ENCODE data around the gene NEB.
"Not testable (repeated sequence)": the region's sequence is repeated elsewhere in the genome, so short reads cannot be mapped to it uniquely, and the experiment has no call there.

Gene NEB

GRCh38 chr2:151757861-151758260 lies 23.6 kb upstream of the NEB start:
- DNase-seq: no peak

GRCh38 chr2:151756820-151757219 lies 22.5 kb upstream of the NEB start:
- DNase-seq: no peak

DNA sequence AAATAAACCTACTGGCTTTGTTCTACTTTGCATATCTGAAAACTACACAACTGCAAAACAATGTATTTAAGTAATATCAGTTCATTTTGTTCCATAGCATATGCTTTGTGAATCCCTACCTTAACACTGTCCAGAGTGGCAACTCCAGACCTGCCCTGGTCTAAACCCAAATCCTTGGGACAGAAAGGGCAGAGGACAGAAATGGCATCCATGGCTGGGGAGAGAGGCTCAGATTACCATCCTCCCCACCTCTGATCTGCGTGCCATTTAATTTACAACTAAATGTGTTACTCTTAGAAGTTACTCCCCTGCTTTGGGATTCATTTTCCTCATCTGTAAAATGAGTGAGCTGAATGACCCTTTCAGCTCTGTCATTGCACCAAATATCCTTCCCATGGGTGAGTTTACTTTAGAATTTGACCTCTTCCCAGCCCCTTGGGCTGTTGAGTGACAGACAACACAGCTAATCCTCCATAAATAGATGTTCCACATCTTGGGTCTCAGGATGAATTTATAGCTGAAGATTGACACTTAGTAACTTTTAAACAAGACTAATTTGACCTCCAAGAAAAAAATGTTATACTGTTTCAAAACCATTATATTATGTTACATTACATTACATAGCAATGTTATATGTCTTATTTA lies 20.1 kb upstream of the NEB start:
- DNase-seq: no peak

DNA sequence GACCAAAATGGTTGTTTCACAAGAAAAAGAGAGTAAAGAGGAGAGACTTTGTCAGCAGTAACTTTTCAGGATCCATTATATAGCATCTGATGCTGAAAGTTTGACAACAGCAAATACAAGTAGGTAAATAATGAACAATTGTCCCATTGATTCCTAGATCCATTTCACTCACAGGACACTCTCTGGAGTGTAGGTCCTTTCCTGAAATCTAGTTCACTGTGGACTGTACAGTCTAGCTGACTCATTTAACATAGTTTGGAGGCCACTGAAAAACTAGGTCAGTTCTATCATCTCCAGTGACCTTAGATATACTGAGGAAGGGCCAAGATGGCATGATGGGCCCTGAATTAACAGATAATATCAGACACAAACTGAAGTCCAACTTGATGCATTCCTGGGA lies 19.3 kb upstream of the NEB start:
- no peak for DNase-seq

DNA sequence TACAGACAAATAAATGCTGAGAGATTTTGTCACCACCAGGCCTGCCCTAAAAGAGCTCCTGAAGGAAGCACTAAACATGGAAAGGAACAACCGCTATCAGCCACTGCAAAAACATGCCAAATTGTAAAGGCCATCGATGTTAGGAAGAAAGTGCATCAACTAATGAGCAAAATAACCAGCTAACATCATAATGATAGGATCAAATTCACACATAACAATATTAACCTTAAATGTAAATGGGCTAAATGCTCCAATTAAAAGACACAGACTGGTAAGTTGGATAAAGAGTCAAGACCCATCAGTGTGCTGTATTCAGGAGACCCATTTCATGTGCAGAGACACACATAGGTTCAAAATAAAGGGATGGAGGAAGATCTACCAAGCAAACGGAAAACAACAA lies 11.0 kb upstream of the NEB start:
- DNase-seq: not testable (repeated sequence)

DNA sequence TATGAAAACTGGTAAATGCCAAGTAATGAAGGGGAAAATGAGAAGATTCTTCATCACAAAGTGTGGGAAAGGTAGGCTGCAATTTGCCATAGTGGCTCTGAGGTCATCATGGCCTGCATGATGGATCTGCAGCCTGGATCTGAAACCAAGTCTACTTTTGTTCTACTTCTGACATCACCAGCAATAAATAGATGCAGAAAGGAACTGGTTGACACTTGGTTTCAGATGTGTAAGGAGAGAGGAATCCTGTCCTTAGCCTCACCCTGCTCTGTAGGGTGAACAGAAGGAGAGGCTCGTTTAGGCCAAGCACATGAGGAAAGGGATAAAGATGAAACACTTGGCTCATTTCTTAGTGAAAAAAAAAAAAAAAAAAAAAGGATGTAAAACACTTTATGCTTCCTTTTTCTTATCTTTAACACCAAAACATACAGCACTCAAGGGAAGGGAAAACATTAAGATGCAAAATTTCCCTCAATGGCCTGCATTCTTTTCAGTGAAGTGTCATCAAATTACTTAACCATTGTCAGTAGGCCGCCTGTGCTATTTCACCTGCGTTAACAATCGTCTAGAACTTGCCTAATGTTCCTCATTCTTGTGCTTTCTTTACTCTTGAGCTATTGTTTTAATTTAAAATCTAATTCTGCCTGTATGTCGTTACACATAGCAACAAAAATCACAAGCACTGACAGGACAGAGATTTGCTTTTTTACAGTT lies 3.9 kb downstream of the NEB start:
- no peak for DNase-seq

DNA sequence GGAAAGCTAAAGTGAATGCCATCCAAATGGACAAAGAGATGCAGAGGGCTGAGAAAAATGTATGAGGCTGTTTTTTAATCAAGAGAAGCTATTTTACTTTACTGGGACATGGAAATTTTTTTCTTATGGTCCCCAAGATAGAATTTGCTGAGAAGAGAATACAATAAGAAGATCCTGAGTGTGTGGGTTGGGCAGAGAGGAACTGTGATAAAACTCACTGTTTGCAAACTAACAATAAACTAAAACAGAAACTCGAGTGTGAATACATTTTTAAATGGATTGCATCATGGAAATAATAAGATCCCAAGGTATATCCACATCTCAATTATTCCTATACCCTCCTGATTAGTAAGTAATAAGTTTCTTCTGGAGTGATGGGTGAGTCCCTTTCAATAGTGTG lies 4.4 kb downstream of the NEB start:
- no peak for DNase-seq

- DNase-seq: no peak
Measured at GRCh38 chr2:151729415-151729811, 4.9 kb downstream of the NEB start.

- DNase-seq: peak; percentile 5
Measured at GRCh38 chr2:151728804-151729414, 5.4 kb downstream of the NEB start.

GRCh38 chr2:151727593-151728552 lies 6.4 kb downstream of the NEB start:
- DNase-seq: no peak

DNA sequence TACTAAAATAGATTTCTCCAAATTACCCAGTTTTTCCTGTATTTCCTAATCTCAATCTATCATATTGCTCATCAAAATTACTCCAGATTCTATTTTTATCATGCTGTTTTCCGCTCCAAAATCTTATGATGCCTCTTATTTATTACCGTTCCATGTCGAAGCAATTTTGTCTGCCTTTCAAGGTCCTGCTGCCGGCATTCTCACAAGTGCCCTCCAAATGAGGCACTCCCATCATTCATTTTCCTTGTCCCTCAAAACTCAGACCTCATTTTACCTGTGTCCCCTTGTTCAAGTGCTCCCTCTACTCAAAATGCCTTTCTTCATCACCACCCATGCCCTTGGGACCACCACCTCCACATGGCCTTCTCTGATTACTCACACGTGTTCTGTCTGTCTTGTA lies 13.1 kb downstream of the NEB start:
- DNase-seq: no peak

DNA sequence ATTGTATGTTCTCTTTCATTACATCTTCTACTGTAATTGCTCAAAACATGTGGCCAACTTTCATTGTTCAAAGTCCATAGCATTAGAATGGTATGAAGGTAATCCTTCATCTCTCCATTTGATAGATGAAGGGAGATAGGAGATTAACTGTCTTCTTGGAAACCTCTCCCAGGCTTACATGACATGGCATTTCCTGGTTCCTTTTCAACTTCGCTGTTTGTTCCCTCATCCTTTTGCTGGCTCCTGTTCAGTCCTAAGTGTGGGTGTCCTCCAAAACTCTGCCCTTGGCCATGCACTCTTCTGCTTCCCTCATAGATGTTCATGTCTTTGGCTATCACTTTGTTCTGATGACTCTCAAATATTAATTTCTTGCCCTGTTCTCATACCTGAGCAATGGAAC lies 13.8 kb downstream of the NEB start:
- no peak for DNase-seq

- no peak for DNase-seq
Measured at GRCh38 chr2:151718796-151719195, 15.5 kb downstream of the NEB start.

GRCh38 chr2:151718247-151718646 lies 16.0 kb downstream of the NEB start:
- DNase-seq: no peak

DNA sequence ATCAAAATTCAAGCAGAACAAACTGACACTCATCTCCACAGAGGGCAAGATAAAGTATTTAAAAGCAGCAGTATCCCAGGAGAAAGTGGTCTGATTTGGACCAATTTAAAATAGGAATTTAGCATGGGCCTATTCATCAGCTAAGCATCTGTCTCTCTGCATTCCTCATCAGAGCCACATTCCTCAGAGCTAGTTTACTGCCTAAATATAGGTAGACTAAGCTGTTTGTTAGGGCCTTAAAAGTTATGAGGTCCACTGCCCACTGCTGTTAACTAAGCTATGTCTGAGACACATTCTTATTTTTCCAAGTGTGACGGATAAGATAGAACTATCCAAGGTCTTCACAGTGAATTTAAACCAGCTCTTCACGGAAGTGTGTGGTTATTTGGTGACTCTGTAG lies 17.6 kb downstream of the NEB start:
- no peak for DNase-seq

DNA sequence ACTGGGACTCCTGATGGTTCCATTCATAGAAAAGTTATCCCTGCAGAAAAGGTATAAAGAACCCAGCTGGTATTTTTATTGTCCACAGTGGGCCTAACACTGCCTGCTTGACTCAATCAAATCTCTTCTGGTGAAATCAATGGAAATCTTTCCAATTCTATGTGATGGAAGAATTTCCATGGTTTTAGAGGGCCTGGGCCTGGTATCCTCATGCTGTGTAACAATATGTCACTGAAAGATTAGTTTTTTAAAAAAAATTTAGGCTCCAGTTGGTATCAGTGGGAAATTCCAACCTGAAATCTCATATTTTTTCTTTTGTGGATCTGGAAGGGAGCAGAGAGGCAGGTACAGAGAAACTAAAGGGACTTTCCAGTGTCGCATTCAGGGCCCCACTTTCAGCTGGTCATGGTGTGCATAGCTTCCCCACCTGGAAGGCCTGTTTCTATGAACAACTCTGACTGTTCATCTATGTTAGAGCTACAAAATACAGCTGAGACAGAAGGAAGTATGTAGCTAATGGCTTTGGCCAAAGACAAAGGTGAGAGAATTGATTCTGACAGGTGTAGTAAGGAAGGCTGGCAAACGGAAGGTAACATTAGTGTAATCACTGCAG lies 20.9 kb downstream of the NEB start:
- no peak for DNase-seq

GRCh38 chr2:151711025-151711424 lies 23.3 kb downstream of the NEB start:
- DNase-seq: no peak

DNA sequence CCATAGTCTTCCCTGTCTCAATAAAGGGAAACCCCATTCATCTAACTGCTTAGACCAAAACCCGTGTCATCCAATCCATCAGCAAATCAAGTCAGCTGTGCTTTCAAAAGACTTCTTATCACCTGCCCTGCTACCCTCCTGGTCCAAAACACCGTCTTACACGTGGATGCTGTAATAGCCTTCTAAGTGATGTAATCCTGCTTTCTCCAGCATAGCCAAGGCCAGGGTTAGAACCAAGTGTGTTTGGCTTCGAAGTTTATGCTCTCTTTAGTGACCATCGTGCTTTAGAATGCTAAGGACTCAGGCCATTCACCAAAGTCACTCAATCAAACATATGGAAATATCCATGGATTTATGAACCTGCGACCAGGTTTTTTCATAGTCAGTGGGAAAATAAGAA lies 25.5 kb downstream of the NEB start:
- no peak for DNase-seq

- no peak for DNase-seq
Measured at GRCh38 chr2:151707857-151708256, 26.4 kb downstream of the NEB start.

- not testable (repeated sequence) for DNase-seq
Measured at GRCh38 chr2:151704480-151704961, 29.8 kb downstream of the NEB start.

- not testable (repeated sequence) for DNase-seq
Measured at GRCh38 chr2:151698134-151698533, 36.1 kb downstream of the NEB start.

- DNase-seq: no peak
Measured at GRCh38 chr2:151695778-151696177, 38.5 kb downstream of the NEB start.

- no peak for DNase-seq
Measured at GRCh38 chr2:151691631-151692030, 42.6 kb downstream of the NEB start.

All from hematopoietic multipotent progenitor cell treated with erythropoietin and hydrocortisone succinate and interleukin-3 and kit ligand, for 6 days (in vitro differentiated cells).